Upper lobe of left lung (tissue), 4 donors: ENCODE data around the gene PLIN1.

Experiments used
- POLR2AphosphoS5 ChIP-seq, 2 donors: sonication (generic); formaldehyde crosslinking; IDR thresholded peaks; one replicate each; pipeline ENCODE4 v1.5.1; 2017; ENCODE audit warnings: antibody characterized with exemption in 2 of 2
- TF ChIP-seq, protein P1 (sequence below), 6 experiments: fragments of 450-650 bp in 4 of 6; fragments of 200-600 bp in 2 of 6; sonication (generic) in 2 of 6; IDR thresholded peaks; one replicate each; pipeline ENCODE4 v1.5.1; 2016 to 2019; ENCODE audit warnings: antibody characterized with exemption in 6 of 6

DNA sequence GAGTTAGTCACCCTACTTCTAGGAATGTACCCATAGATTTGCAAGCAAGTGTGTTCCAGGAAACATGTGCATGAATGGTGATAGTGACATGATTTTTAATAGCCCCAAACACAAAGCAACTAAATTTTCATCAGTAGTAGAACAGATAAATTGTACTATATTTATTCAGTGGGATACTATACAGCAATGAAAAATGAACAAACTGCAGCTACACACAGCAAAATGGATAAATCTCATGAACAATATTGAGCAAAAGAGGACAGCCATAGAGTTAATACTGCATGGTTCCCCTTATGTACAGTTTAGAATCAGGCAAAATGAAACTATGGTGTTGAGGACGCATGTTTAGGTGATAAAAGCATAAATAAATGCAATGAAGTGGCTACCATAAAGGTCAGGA, 45.9 kb upstream of the PLIN1 start:
- TF ChIP-seq, protein P1, sequence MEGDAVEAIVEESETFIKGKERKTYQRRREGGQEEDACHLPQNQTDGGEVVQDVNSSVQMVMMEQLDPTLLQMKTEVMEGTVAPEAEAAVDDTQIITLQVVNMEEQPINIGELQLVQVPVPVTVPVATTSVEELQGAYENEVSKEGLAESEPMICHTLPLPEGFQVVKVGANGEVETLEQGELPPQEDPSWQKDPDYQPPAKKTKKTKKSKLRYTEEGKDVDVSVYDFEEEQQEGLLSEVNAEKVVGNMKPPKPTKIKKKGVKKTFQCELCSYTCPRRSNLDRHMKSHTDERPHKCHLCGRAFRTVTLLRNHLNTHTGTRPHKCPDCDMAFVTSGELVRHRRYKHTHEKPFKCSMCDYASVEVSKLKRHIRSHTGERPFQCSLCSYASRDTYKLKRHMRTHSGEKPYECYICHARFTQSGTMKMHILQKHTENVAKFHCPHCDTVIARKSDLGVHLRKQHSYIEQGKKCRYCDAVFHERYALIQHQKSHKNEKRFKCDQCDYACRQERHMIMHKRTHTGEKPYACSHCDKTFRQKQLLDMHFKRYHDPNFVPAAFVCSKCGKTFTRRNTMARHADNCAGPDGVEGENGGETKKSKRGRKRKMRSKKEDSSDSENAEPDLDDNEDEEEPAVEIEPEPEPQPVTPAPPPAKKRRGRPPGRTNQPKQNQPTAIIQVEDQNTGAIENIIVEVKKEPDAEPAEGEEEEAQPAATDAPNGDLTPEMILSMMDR (IDR thresholded peaks at IDR 0.05), result no peak
- TF ChIP-seq POLR2AphosphoS5 (IDR thresholded peaks at IDR 0.05), result no peak
